Measurements from ENCODE around the gene SNAP25.

GRCh38 chr20:10288421-10288820 lies 69.8 kb downstream of the SNAP25 start:
- TF ChIP-seq POLR2AphosphoS5 (IDR thresholded peaks at IDR 0.05; ENCODE audit: borderline replicate concordance, low read depth, low read length) (no peak), EZH2 (IDR thresholded peaks at IDR 0.05) (no peak), FOXP2 (optimal IDR thresholded peaks at IDR 0.05; ENCODE audit: control extremely low read depth, extremely low read length, insufficient read depth) (no peak)

All from SK-N-MC (cell line).